Stimulated activated CD8-positive, alpha-beta memory T cell treated with anti-CD3 and anti-CD28 coated beads, Interleukin-4, amount 100 ng/mL, for 24 hours (primary cell): ENCODE measurements around the gene LCN2.

ENCODE experiments used
- DNase-seq: peaks from one replicate; pipeline ENCODE4 v3.0.0-alpha.2; 2020; ENCODE audit warnings: low read depth

Gene LCN2

GRCh38 chr9:128201441-128202369, 52.5 kb downstream of the LCN2 start:
- DNase-seq, result no peak

GRCh38 chr9:128202648-128203023, 53.4 kb downstream of the LCN2 start:
- no peak for DNase-seq
